ENCODE data around the gene GLT1D1. TPM values are rescaled to one million over a fixed set of nuclear protein-coding genes. Genes with fewer than 3 reads are reported as not detected.
A peak's percentile ranks its signal among the peaks of the same experiment; 100 is the strongest.

The GLT1D1 gene
- total RNA-seq, 2 donors from 2014 or later: not detected

DNA sequence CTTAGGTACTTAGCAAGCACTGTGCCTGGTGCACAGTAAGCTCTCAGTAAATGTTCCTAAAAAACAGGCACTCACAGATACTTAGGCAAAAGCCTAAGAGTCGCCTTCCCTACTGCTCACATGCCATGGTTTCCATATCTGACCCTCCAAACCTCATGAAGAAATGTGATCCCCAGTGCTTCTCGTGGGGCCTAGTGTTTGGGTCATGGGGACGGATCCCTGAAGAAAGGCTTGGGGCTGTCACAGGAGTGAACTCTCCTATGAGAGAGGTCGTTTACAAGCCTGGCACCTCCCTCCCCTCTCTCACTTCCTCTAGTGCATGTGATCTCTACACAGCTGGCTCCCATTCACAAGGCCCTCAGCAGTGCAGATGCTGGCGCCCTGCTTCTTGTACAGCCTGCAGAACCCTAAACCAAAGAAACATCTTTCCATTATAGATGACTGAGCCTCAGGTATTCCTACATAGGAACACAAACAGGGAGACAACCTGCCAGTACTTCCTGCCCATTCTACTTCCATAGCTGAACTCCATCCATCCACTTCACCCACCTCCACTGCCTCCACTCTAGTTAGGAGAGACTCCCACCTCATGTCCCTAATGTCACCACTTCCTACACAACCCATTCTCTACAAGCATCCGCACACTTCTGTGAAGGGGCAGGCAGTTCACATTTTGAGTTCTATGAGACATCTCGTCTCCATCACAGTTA is 32.4 kb upstream of the GLT1D1 start:
- H3K27ac ChIP-seq: no peak overlapping the region
- no peaks in the 10 kb centered on the region for H3K36me3 ChIP-seq (replicated peaks in 1 of 2; ENCODE audit: insufficient read depth in 1 of 2, low read depth in 2 of 2)
- WGBS, 2 donors: 64 to 92% methylated on average over 7 of the region's 7 CpGs
- no peak for ATAC-seq
- H3K4me3 ChIP-seq: no peak overlapping the region
- TF ChIP-seq, protein P1, sequence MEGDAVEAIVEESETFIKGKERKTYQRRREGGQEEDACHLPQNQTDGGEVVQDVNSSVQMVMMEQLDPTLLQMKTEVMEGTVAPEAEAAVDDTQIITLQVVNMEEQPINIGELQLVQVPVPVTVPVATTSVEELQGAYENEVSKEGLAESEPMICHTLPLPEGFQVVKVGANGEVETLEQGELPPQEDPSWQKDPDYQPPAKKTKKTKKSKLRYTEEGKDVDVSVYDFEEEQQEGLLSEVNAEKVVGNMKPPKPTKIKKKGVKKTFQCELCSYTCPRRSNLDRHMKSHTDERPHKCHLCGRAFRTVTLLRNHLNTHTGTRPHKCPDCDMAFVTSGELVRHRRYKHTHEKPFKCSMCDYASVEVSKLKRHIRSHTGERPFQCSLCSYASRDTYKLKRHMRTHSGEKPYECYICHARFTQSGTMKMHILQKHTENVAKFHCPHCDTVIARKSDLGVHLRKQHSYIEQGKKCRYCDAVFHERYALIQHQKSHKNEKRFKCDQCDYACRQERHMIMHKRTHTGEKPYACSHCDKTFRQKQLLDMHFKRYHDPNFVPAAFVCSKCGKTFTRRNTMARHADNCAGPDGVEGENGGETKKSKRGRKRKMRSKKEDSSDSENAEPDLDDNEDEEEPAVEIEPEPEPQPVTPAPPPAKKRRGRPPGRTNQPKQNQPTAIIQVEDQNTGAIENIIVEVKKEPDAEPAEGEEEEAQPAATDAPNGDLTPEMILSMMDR (IDR thresholded peaks at IDR 0.05): no peak
- TF ChIP-seq POLR2A (IDR thresholded peaks at IDR 0.05): no peak
- no peaks in the 10 kb centered on the region for H3K9me3 ChIP-seq
- peak in 3 of 4 donors; percentile 17 to 70 (median 30) for DNase-seq
- H3K4me1 ChIP-seq: peaks cover 74% of the 10 kb centered on the region
- intact Hi-C loops (cut with DNase I): no loop called here
- H3K27me3 ChIP-seq: no peaks in the 10 kb centered on the region

DNA sequence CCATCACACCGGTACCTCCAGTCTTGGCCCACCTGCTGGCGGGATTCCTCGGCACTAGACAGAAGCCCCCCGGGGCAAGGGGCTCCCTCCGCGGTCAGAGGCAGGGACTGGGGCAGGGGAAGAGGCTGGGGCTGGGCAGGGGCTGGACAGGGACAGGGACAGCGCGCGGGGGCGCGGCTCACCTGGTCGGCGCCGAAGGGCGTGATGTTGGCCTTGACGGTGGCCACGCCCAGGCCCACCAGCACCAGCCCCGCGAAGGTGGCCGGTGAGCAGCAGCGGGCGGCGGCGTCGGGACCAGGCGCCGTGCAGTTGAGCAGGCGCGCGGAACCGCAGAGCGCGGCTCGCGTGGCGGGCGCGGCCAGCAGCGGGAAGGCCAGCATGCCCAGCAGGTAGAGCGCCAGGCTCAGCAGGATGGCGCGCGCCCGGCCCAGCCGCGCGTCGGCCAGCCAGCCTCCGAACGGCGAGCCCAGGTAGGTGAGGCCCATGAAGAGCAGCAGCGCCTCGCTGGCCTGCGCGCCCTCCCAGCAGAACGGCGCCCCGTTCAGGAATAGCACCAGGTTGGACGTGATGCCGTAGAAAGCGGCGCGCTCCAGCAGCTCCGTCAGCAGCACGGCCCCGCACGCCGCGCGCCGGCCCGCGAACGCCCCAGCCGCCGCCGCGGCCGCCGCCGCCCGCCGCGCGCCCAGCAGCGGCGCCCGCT is 29.9 kb upstream of the GLT1D1 start:
- Histone ChIP-seq H3K27ac (peak overlapping the region; percentile 68 to 87 (median 82)), H3K27me3 (no peaks in the 10 kb centered on the region), H3K36me3 (replicated peaks in 1 of 2; ENCODE audit: insufficient read depth in 1 of 2, low read depth in 2 of 2) (no peaks in the 10 kb centered on the region), H3K9me3 (no peaks in the 10 kb centered on the region), H3K4me3 (peak overlapping the region; percentile 36 to 74), H3K4me1 (peaks cover 52% of the 10 kb centered on the region)
- intact Hi-C loops (cut with DNase I): no loop called here
- DNase-seq (peak in 2 of 4 donors; percentile 41 to 46), ATAC-seq (peak; percentile 54)
- TF ChIP-seq, protein P1 (IDR thresholded peaks at IDR 0.05): no peak
- TF ChIP-seq POLR2A (IDR thresholded peaks at IDR 0.05): no peak
- WGBS, 2 donors: 0 to 3% methylated on average over 6 to 57 of the region's 88 CpGs

DNA sequence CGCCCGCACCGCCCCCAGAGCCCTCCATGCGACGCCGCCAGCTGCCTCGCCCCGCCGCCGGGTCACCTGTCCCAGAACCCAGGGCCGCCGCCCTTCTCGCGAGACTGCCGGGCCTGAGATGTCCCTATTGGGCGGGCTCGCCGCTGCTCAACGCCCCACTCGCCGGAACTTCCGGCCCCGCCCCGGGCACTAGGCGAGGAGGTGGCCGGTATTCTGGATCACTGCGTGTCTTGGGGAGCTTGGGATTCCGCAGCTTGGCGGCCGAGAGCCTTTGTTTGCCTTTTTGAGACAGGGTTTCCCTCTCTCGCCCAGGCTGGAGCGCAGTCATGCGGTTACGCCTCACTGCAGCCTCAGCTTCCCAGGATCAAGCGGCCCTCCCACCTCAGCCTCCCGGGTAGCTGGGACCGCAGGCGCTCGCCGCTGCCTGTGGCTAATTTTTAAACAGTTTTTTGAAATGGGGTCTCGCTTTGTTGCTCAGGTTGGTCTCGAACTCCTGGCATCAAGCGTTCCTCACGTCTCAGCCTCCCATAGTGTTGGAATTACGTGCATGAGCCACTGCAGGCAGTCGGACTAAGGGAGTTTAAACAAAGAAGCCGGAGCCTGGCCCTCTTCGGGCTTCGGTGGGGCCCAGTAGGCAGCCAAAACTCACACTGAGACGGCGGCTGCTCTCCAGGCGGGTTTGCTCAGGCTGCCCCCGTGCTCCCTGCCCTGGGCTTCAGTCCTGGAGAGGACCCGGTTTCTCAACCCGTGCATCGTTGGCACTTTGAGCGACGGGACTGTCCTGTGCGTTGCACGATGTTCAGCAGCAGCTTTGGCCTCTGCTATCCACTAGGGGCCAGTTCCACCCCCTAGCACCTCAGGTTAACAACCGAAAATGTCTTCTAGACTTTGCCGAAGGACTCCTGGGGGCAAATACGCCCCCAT is 29.1 kb upstream of the GLT1D1 start, which contains the start of gene SLC15A4:
SLC15A4 (minus strand) TSS at position 43 of the 924 bp plus-strand sequence; CDS start at position 28, 15 bp downstream.
- intact Hi-C loops (cut with DNase I): no loop called here
- H3K4me1 ChIP-seq: peaks cover 45% of the 10 kb centered on the region

DNA sequence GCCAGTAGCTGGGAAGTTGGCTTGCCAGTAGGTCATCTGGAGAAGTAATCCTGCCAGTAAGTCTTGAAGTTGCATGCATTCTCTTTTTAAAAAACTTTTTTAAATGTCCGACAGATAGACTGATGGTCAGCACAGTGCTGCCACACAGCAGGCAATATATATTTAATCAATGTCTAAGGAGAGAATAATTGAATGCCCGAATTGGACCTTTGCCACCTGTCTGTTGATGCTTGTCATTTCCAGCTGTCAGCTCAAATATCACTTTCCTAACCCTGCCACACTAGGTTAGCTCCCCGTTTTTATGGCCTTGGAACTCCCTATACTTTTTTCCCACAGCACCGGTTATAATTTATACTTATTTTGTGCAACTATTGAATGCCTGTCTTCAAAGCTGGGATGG is 27.4 kb upstream of the GLT1D1 start:
- TF ChIP-seq POLR2A (IDR thresholded peaks at IDR 0.05): no peak
- TF ChIP-seq, protein P1 (IDR thresholded peaks at IDR 0.05): no peak
- Histone ChIP-seq H3K27ac (no peak overlapping the region), H3K27me3 (no peaks in the 10 kb centered on the region), H3K4me1 (peaks cover 33% of the 10 kb centered on the region), H3K9me3 (no peaks in the 10 kb centered on the region), H3K36me3 (replicated peaks in 1 of 2; ENCODE audit: insufficient read depth in 1 of 2, low read depth in 2 of 2) (no peaks in the 10 kb centered on the region), H3K4me3 (no peak overlapping the region)
- DNase-seq (no peak), ATAC-seq (no peak)
- 48 to 49% methylated on average over 4 of the region's 4 CpGs for WGBS, 2 donors
- intact Hi-C loops (cut with DNase I): no loop called here

More for the DNA sequence above, 29.1 kb upstream of the GLT1D1 start, which contains the start of gene SLC15A4:
- Histone ChIP-seq H3K4me3 (peak within 1 kb of the TSS; percentile 50 to 74), H3K36me3 (replicated peaks in 1 of 2; ENCODE audit: insufficient read depth in 1 of 2, low read depth in 2 of 2) (no peaks in the 10 kb centered on the region), H3K27ac (peak within 1 kb of the TSS; percentile 68 to 87 (median 82)), H3K9me3 (no peaks in the 10 kb centered on the region), H3K27me3 (no peaks in the 10 kb centered on the region)
- TF ChIP-seq, protein P1 (IDR thresholded peaks at IDR 0.05): peak in 1 of 7 experiments; percentile 2
- TF ChIP-seq POLR2A (IDR thresholded peaks at IDR 0.05): peak; percentile 73 to 95 (median 93)
- peak; percentile 98 for ATAC-seq
- DNase-seq: peak; percentile 95 to 98 (median 97)
- 4 to 21% methylated on average over 16 to 55 of the region's 63 CpGs for WGBS, 2 donors

Measured in body of pancreas (tissue), 4 donors.